HepG2 (cell line): ENCODE measurements around the gene NFS1. TPM values are rescaled to one million over a fixed set of nuclear protein-coding genes. Genes with fewer than 3 reads are reported as not detected.

Source experiments
- ATAC-seq: fragments of 200-7000 bp; cut with Tn5 transposase; 3 replicates; pipeline ENCODE4 v1.9.1; 2020; ENCODE audit warnings: mild to moderate bottlenecking, moderate library complexity
- BruUV-seq: library from RNA; stranded (reverse); fragments of 400-500 nt; replicated peaks from 2 replicates; lab custom pipeline; 2021; lab: Mats Ljungman, UMichigan
- CTCF ChIA-PET: fragments of 300-600 bp; formaldehyde crosslinking; extraction: SDS; loops from one replicate; lab custom pipeline; 2021; ENCODE audit warnings: low total read pairs, inconsistent platforms, low intra/inter-chr PET ratio; lab: Yijun Ruan, JAX
- POLR2A ChIA-PET: fragments of 350-600 bp; sonication (Branson Sonifier 250); formaldehyde crosslinking; loops from one replicate; lab custom pipeline; 2020; ENCODE audit warnings: antibody characterized with exemption, inconsistent platforms; lab: Yijun Ruan, JAX
- DNase-seq: peaks from one replicate; pipeline ENCODE4 v3.0.0-alpha.2; 2015; ENCODE audit warnings: low spot score
- FAIRE-seq: peaks from 3 replicates; lab custom pipeline; 2011; peaks lifted over from hg19 to GRCh38; lab: Jason Lieb, UNC
- H2AFZ ChIP-seq: one replicate; pipeline ENCODE4 v1.6.1; 2011; ENCODE audit warnings: low read length, inconsistent platforms
- H3K27ac ChIP-seq: fragments of 300-600 bp; 3 replicates; pipeline ENCODE4 v1.8.0; 2011; ENCODE audit warnings: mixed run types, mild to moderate bottlenecking, mixed read lengths, low read length, inconsistent platforms; ENCODE audit not compliant: insufficient read depth; ENCODE audit errors: extremely low read length
- H3K27me3 ChIP-seq, 2 experiments: fragments of 200-600 bp in 1 of 2; 2 replicates in 1 of 2; 3 replicates in 1 of 2; pipeline versions ENCODE4 v1.6.0 to v1.8.0; 2011; ENCODE audit warnings: low read length in 2 of 2, mild to moderate bottlenecking in 2 of 2, moderate library complexity in 2 of 2, inconsistent platforms in 1 of 2; ENCODE audit not compliant: insufficient read depth in 2 of 2, control insufficient read depth in 1 of 2
- H3K36me3 ChIP-seq, 2 experiments: fragments of 200-600 bp in 1 of 2; replicated peaks in 1 of 2; 2 replicates in 1 of 2; 3 replicates in 1 of 2; pipeline versions ENCODE4 v1.5.1 to v1.8.0; 2011; ENCODE audit warnings: low read length in 2 of 2, inconsistent platforms in 1 of 2; ENCODE audit not compliant: insufficient read depth in 2 of 2, control insufficient read depth in 1 of 2
- H3K4me1 ChIP-seq: 2 replicates; pipeline ENCODE4 v1.5.1; 2012; ENCODE audit warnings: low read length, inconsistent platforms; ENCODE audit not compliant: insufficient read depth
- H3K4me2 ChIP-seq: 2 replicates; pipeline ENCODE4 v1.6.0; 2011; ENCODE audit warnings: low read depth, low read length, inconsistent platforms
- H3K4me3 ChIP-seq, 3 experiments: fragments of 200-600 bp in 1 of 3; sonication (generic), shearing (Covaris generic) in 1 of 3; replicated peaks in 1 of 3; 2 replicates each; pipeline ENCODE4 v1.5.1; 2011 to 2016; ENCODE audit warnings: low read length in 3 of 3, inconsistent platforms in 2 of 3, low read depth in 2 of 3, mild to moderate bottlenecking in 2 of 3, control low read depth in 1 of 3, mixed read lengths in 1 of 3; ENCODE audit not compliant: insufficient read depth in 1 of 3
- H3K79me2 ChIP-seq: one replicate; pipeline ENCODE4 v1.6.1; 2011; ENCODE audit warnings: low read length, inconsistent platforms; ENCODE audit not compliant: insufficient read depth
- H3K9ac ChIP-seq: 2 replicates; pipeline ENCODE4 v1.6.0; 2011; ENCODE audit warnings: mild to moderate bottlenecking, low read depth, low read length, inconsistent platforms; ENCODE audit not compliant: insufficient read depth
- H3K9me3 ChIP-seq: 2 replicates; pipeline ENCODE4 v1.5.1; 2012; ENCODE audit warnings: mild to moderate bottlenecking, low read length
- H4K20me1 ChIP-seq: 2 replicates; pipeline ENCODE4 v1.6.0; 2011; ENCODE audit warnings: inconsistent platforms, mild to moderate bottlenecking, low read length, moderate library complexity; ENCODE audit not compliant: insufficient read depth
- ARID3A ChIP-seq: IDR thresholded peaks from 2 replicates; pipeline ENCODE4 v1.6.1; 2012; ENCODE audit warnings: low read depth, low read length, improper control_type of control experiment
- ASH2L ChIP-seq: fragments of 300-600, 200-600 bp; sonication (generic); IDR thresholded peaks from 2 replicates; pipeline ENCODE4 v1.7.0; 2017; ENCODE audit warnings: low read depth, mild to moderate bottlenecking, moderate library complexity, mixed read lengths, low read length; ENCODE audit not compliant: insufficient read length
- BCL6 ChIP-seq: IDR thresholded peaks from 2 replicates; pipeline ENCODE4 v1.6.1; 2016; ENCODE audit warnings: missing genetic modification reagents, missing compliant biosample characterization
- FOXP1 ChIP-seq, 2 experiments: fragments of 450-650 bp in 1 of 2; IDR thresholded peaks; 2 replicates each; pipeline ENCODE4 v1.6.1; 2017 to 2018; ENCODE audit warnings: antibody characterized with exemption in 1 of 2
- GATAD1 ChIP-seq: IDR thresholded peaks from 2 replicates; pipeline ENCODE4 v1.6.1; 2016; ENCODE audit warnings: missing genetic modification reagents, missing compliant biosample characterization
- GZF1 ChIP-seq: sonication (generic); formaldehyde crosslinking; IDR thresholded peaks from 2 replicates; pipeline ENCODE4 v1.5.1; 2020; ENCODE audit warnings: mild to moderate bottlenecking, missing genetic modification reagents
- MAF1 ChIP-seq: sonication (generic); formaldehyde crosslinking; IDR thresholded peaks from 2 replicates; pipeline ENCODE4 v1.5.0; 2020; ENCODE audit warnings: missing genetic modification reagents, borderline replicate concordance
- MIXL1 ChIP-seq: IDR thresholded peaks from 2 replicates; pipeline ENCODE4 v1.6.1; 2016
- PAXIP1 ChIP-seq: sonication (generic); formaldehyde crosslinking; conservative IDR thresholded peaks from 2 replicates; pipeline ENCODE4 v1.4.0; 2020; ENCODE audit warnings: mild to moderate bottlenecking, missing genetic modification reagents, moderate library complexity
- SETDB1 ChIP-seq: sonication (generic); formaldehyde crosslinking; IDR thresholded peaks from 2 replicates; pipeline ENCODE4 v1.5.1; 2020; ENCODE audit warnings: missing genetic modification reagents, mild to moderate bottlenecking, borderline replicate concordance
- TEAD3 ChIP-seq: optimal IDR thresholded peaks from 2 replicates; pipeline ENCODE3; 2016; ENCODE audit warnings: borderline replicate concordance
- ZFP36L1 ChIP-seq: sonication (generic); formaldehyde crosslinking; IDR thresholded peaks from 2 replicates; pipeline ENCODE4 v1.8.0; 2022; ENCODE audit warnings: mild to moderate bottlenecking, missing genetic modification reagents, moderate library complexity
- ZFY ChIP-seq: sonication (generic); formaldehyde crosslinking; IDR thresholded peaks from 2 replicates; pipeline ENCODE4 v1.4.0; 2020; ENCODE audit warnings: missing genetic modification reagents
- ZKSCAN8 ChIP-seq: IDR thresholded peaks from 2 replicates; pipeline ENCODE4 v1.6.1; 2016; ENCODE audit warnings: borderline replicate concordance, missing genetic modification reagents, missing compliant biosample characterization
- ZMYM2 ChIP-seq: sonication (generic); formaldehyde crosslinking; IDR thresholded peaks from 2 replicates; pipeline ENCODE4 v1.8.0; 2022; ENCODE audit warnings: mild to moderate bottlenecking, missing genetic modification reagents
- ZNF234 ChIP-seq: sonication (generic); formaldehyde crosslinking; conservative IDR thresholded peaks from 2 replicates; pipeline ENCODE4 v1.5.1; 2020; ENCODE audit warnings: mild to moderate bottlenecking, missing genetic modification reagents
- ZNF263 ChIP-seq: sonication (generic); formaldehyde crosslinking; IDR thresholded peaks from 2 replicates; pipeline ENCODE4 v1.4.0; 2020; ENCODE audit warnings: missing genetic modification reagents
- ZNF33B ChIP-seq: sonication (generic); formaldehyde crosslinking; IDR thresholded peaks from 2 replicates; pipeline ENCODE4 v1.5.1; 2020; ENCODE audit warnings: mild to moderate bottlenecking, missing genetic modification reagents
- ZSCAN5A ChIP-seq: sonication (generic); formaldehyde crosslinking; IDR thresholded peaks from 2 replicates; pipeline ENCODE4 v1.8.0; 2022; ENCODE audit warnings: mild to moderate bottlenecking, missing genetic modification reagents, borderline replicate concordance
- WGBS: methylation state at CpG from one replicate; pipeline ENCODE4 v1.1.6; 2017; ENCODE audit warnings: low lambda C conversion rate; 5-methylcytosine and 5-hydroxymethylcytosine counted together
- in situ Hi-C: cut with HindIII; loops from 2 replicates; pipeline ENCODE4 v1.10.0; 2017; ENCODE audit warnings: low pct_unique_long_range_greater_than_20kb; ENCODE audit not compliant: extremely low pct_ligation_motif_present
- intact Hi-C: fragments of 100-400 bp; cut with micrococcal nuclease; formaldehyde crosslinking; loops from one replicate; pipeline ENCODE4 v1.10.0; 2022; ENCODE audit not compliant: unreplicated experiment
- polyA plus RNA-seq, 8 experiments: library from polyadenylated mRNA; depleted of rRNA in 3 of 8; stranded (reverse) in 7 of 8; unstranded in 1 of 8; fragments of >200 nt; fragmentation: Illumina TruSeq in 4 of 8; extraction: Trizol in 4 of 8; gene quantifications; 2 replicates each; pipeline versions ENCODE4 v1.2.1 to v1.2.3, GENCODE V29; 2011 to 2016; ENCODE audit warnings: low read depth in 4 of 8, missing spikeins in 1 of 8, mixed read lengths in 1 of 8; ENCODE audit not compliant: insufficient read depth in 1 of 8
- total RNA-seq, 5 experiments: library from RNA; depleted of rRNA; stranded (reverse); fragments of >200 nt; fragmentation: Illumina TruSeq; extraction: Trizol; gene quantifications; 2 replicates each; pipeline ENCODE4 v1.2.3, GENCODE V29; 2016; ENCODE audit warnings: low read depth in 1 of 5

The NFS1 gene
- total and polyA plus RNA-seq, 2 of the 13 experiments (the other 11 are each of a cell fraction or from before 2014, with no cell fraction given): 65.9 to 88.1 TPM

GRCh38 chr20:35636095-35636494 is 63.1 kb downstream of the NFS1 start:
- H3K27me3 ChIP-seq: no peaks in the 10 kb centered on the region
- H3K9ac ChIP-seq: peak overlapping the region; percentile 11; the same call in 1 of the 2 replicates
- peaks cover 15 to 18% of the 10 kb centered on the region in 2 experiments for H3K36me3 ChIP-seq
- peak overlapping the region; percentile 57 for H3K4me2 ChIP-seq
- H3K4me3 ChIP-seq: peak overlapping the region in 1 of 3 experiments; percentile 4; a peak in 1 of 6 replicates
- in situ Hi-C loops: no loop called here
- peaks cover 87% of the 10 kb centered on the region for H3K79me2 ChIP-seq
- DNase-seq (peak; percentile 65), FAIRE-seq (no peak), ATAC-seq (peak; percentile 76)
- ChIA-PET POLR2A (interaction anchor here (0.7 to 4.1 kb wide), 10 partner anchors 10 to 181 kb away, joined by 3 to 21 read pairs (median 4); partner anchors contain the start of genes CEP250, CPNE1, RBM12 and RBM39), CTCF (no interaction called here)
- H3K9me3 ChIP-seq: no peaks in the 10 kb centered on the region
- H3K27ac ChIP-seq: peak overlapping the region; percentile 68
- no TSS peak for BruUV-seq
- peaks cover 34% of the 10 kb centered on the region for H3K4me1 ChIP-seq
- H4K20me1 ChIP-seq: peaks cover 50% of the 10 kb centered on the region
- intact Hi-C loops: no loop called here
- WGBS: 27% methylated on average over 2 of the region's 2 CpGs
- H2AFZ ChIP-seq: no peak overlapping the region
- 0 out of 2 replicates have a peak, but pooled peaks have one; percentile 12 for TF ChIP-seq PAXIP1 (CRISPR knock-in tag)
- TF ChIP-seq BCL6: 0 out of 2 replicates have a peak, but pooled peaks have one; percentile 12
- peak; percentile 42 for TF ChIP-seq TEAD3 (CRISPR knock-in tag)
- TF ChIP-seq SETDB1: no peak
- 0 out of 2 replicates have a peak, but pooled peaks have one; percentile 44 for TF ChIP-seq GATAD1 (CRISPR knock-in tag)
- no peak for TF ChIP-seq ZKSCAN8
- peak; percentile 18 for TF ChIP-seq ASH2L
- 0 out of 2 replicates have a peak, but pooled peaks have one; percentile 18 for TF ChIP-seq MIXL1
- no peak for TF ChIP-seq ZSCAN5A (CRISPR knock-in tag)
- peak; percentile 47; the same call in 1 of the 2 replicates for TF ChIP-seq ARID3A
- TF ChIP-seq MAF1 (CRISPR knock-in tag): no peak
- peak; percentile 26; the same call in 1 of the 2 replicates for TF ChIP-seq ZFY (CRISPR knock-in tag)
- no peak for TF ChIP-seq ZNF234 (CRISPR knock-in tag)
- no peak for TF ChIP-seq GZF1 (CRISPR knock-in tag)
- TF ChIP-seq FOXP1 (IDR thresholded peaks at IDR 0.05): no peak
- TF ChIP-seq FOXP1 (CRISPR knock-in tag; IDR thresholded peaks at IDR 0.05): peak; percentile 35; the same call in 1 of the 2 replicates
- 0 out of 2 replicates have a peak, but pooled peaks have one; percentile 41 for TF ChIP-seq ZFP36L1 (CRISPR knock-in tag)
- TF ChIP-seq ZNF33B: no peak
- no peak; the same call in 1 of the 2 replicates for TF ChIP-seq ZNF263 (CRISPR knock-in tag)
- TF ChIP-seq ZMYM2 (CRISPR knock-in tag): no peak
